ENCODE data around the gene AIG1.
A peak's percentile ranks its signal among the peaks of the same experiment; 100 is the strongest.
"Not testable (repeated sequence)": the region's sequence is repeated elsewhere in the genome, so short reads cannot be mapped to it uniquely, and the experiment has no call there.

The AIG1 gene

DNA sequence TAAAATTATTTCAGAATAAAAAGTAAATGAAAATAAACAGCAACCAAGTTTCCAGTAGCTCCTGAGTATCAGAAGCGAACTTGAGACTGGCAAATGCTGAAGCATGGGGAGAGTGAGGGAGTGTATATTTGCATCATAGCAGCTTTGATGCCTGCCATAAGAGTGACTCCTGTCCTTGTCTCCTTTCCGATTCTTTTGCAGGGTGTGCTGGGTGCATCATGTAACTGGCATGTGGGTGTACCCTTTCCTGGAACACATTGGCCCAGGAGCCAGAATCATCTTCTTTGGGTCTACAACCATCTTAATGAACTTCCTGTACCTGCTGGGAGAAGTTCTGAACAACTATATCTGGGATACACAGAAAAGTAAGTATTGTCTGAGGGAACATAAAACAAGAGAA lies 272.4 kb downstream of the AIG1 start:
- no peak overlapping the region for H2AFZ ChIP-seq (ENCODE audit: low read length, unreplicated experiment)
- H3K4me3 ChIP-seq (ENCODE audit: low read depth, low read length), result no peak overlapping the region
- no peaks in the 10 kb centered on the region for H3K36me3 ChIP-seq (ENCODE audit: insufficient read depth, low read length)
- H3K27ac ChIP-seq (ENCODE audit: low read depth, low read length), result no peak overlapping the region
- H3K27me3 ChIP-seq (ENCODE audit: insufficient read depth, low read length), result no peaks in the 10 kb centered on the region
- H3K79me2 ChIP-seq (ENCODE audit: control insufficient read depth, insufficient read depth, low read length, unreplicated experiment), result no peaks in the 10 kb centered on the region
- H3K4me1 ChIP-seq (ENCODE audit: control insufficient read depth, insufficient read depth, low read length, unreplicated experiment), result peaks cover 12% of the 10 kb centered on the region

DNA sequence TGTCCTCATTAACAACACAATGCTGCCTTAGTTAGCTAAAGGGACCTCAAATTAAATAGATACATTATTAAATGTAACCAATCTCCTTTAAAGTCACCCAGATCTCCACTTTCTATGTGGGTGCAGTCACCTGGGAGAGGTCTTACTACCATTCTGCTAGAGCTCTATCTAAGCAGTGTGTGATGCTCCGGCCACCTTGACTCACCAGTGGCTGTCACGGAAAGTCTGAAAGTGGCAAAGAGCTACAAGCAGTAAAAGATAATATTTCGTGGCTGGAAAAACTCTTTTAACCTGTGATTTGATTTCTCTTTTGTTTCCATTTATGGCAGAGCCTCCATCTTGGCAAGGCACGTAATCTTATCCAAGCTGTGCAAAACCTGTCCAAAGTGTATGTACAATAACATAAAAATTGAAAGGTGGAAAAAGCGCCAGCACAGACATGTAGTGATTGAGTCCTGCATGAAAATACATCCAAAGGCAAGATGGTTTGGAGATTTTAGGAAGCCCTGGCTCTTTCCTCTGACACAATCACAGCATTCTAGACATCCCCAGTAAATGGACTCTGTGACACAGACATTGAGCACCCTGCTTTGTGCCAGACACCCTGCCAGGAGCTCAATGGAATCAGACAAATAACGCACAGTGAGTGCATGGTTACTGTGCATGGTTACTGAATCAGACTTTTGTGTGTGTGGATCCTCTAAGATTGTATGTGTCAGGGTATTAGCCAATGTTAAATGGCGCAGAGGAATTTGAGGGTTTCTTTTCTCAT lies 273.2 kb downstream of the AIG1 start:
- Histone ChIP-seq H3K27ac (ENCODE audit: low read depth, low read length) (no peak overlapping the region), H3K4me1 (ENCODE audit: control insufficient read depth, insufficient read depth, low read length, unreplicated experiment) (peaks cover 12% of the 10 kb centered on the region), H3K36me3 (ENCODE audit: insufficient read depth, low read length) (no peaks in the 10 kb centered on the region)

DNA sequence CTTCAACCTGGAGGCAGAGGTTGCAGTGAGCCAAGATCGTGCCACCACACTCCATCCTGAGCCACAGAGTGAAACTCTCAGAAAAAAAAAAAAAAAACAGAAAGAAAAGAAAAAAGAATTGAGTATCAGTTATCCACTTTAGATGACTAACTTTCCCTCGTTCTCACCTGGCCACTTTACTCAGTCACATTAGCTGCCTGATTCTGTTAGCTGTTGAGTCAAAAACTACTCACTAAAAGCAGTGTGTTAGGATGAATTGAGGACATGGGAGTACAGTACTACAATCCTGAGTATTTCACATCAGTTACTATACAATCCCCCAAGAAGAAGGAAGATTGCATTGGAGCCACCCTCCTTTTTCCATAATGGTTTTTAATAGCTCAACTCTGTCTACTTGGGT lies 275.2 kb downstream of the AIG1 start:
- H3K36me3 ChIP-seq (ENCODE audit: insufficient read depth, low read length), result no peaks in the 10 kb centered on the region
- no peaks in the 10 kb centered on the region for H3K79me2 ChIP-seq (ENCODE audit: control insufficient read depth, insufficient read depth, low read length, unreplicated experiment)
- peaks cover 12% of the 10 kb centered on the region for H3K4me1 ChIP-seq (ENCODE audit: control insufficient read depth, insufficient read depth, low read length, unreplicated experiment)
- peak overlapping the region; percentile 45; the same call in 1 of the 2 replicates for H3K27ac ChIP-seq (ENCODE audit: low read depth, low read length)
- no peak overlapping the region for H3K4me3 ChIP-seq (ENCODE audit: low read depth, low read length)
- H3K27me3 ChIP-seq (ENCODE audit: insufficient read depth, low read length), result no peaks in the 10 kb centered on the region
- H2AFZ ChIP-seq (ENCODE audit: low read length, unreplicated experiment), result no peak overlapping the region

More for the DNA sequence above, 273.2 kb downstream of the AIG1 start:
- no peaks in the 10 kb centered on the region for H3K79me2 ChIP-seq (ENCODE audit: control insufficient read depth, insufficient read depth, low read length, unreplicated experiment)
- H3K27me3 ChIP-seq (ENCODE audit: insufficient read depth, low read length), result no peaks in the 10 kb centered on the region
- no peak overlapping the region for H2AFZ ChIP-seq (ENCODE audit: low read length, unreplicated experiment)
- no peak overlapping the region for H3K4me3 ChIP-seq (ENCODE audit: low read depth, low read length)

DNA sequence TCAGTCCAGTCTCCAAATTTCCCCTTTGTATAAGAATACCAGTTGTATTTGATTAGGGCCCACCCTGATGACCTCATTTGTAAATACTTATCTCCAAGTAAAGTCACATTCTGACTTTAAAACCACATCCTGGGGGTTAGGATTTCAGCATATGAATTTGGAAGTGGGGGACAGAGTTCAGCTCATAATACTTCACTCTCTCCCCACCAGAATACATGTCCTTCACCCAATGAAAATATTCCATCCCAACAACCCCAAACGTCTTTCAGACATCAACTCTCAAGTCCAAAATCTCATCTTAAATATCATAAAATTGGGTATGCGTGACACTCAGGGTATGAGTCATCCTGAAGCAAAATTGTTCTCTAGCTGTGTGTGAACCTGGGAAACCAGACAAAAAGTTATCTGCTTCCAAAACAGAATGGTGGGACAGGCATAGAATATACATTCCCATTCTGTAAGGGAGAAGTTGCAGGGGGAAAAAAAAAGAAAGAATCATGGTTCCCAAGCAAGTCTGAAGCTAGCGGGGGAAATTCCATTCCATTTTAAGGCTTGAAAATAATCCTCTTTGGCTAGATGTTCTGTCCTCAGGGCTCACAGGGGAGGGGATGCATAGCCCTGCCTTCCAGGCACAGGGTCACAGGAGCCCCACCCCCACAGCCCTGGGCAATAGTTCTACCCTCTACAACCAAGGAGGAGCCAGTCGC lies 275.9 kb downstream of the AIG1 start:
- H2AFZ ChIP-seq (ENCODE audit: low read length, unreplicated experiment), result no peak overlapping the region
- H3K36me3 ChIP-seq (ENCODE audit: insufficient read depth, low read length), result no peaks in the 10 kb centered on the region
- H3K4me3 ChIP-seq (ENCODE audit: low read depth, low read length), result no peak overlapping the region
- peak overlapping the region; percentile 45; the same call in 1 of the 2 replicates for H3K27ac ChIP-seq (ENCODE audit: low read depth, low read length)
- H3K27me3 ChIP-seq (ENCODE audit: insufficient read depth, low read length), result no peaks in the 10 kb centered on the region
- H3K79me2 ChIP-seq (ENCODE audit: control insufficient read depth, insufficient read depth, low read length, unreplicated experiment), result no peaks in the 10 kb centered on the region
- H3K4me1 ChIP-seq (ENCODE audit: control insufficient read depth, insufficient read depth, low read length, unreplicated experiment), result peaks cover 12% of the 10 kb centered on the region

GRCh38 chr6:143337201-143337949 lies 276.7 kb downstream of the AIG1 start:
- Histone ChIP-seq H2AFZ (ENCODE audit: low read length, unreplicated experiment) (no peak overlapping the region), H3K27ac (ENCODE audit: low read depth, low read length) (peak overlapping the region; percentile 45; the same call in 1 of the 2 replicates), H3K36me3 (ENCODE audit: insufficient read depth, low read length) (no peaks in the 10 kb centered on the region), H3K27me3 (ENCODE audit: insufficient read depth, low read length) (no peaks in the 10 kb centered on the region), H3K4me1 (ENCODE audit: control insufficient read depth, insufficient read depth, low read length, unreplicated experiment) (peaks cover 12% of the 10 kb centered on the region), H3K4me3 (ENCODE audit: low read depth, low read length) (no peak overlapping the region), H3K79me2 (ENCODE audit: control insufficient read depth, insufficient read depth, low read length, unreplicated experiment) (no peaks in the 10 kb centered on the region)

GRCh38 chr6:143339223-143339622 lies 278.5 kb downstream of the AIG1 start:
- H3K27ac ChIP-seq (ENCODE audit: low read depth, low read length), result no peak overlapping the region
- no peak overlapping the region for H2AFZ ChIP-seq (ENCODE audit: low read length, unreplicated experiment)

DNA sequence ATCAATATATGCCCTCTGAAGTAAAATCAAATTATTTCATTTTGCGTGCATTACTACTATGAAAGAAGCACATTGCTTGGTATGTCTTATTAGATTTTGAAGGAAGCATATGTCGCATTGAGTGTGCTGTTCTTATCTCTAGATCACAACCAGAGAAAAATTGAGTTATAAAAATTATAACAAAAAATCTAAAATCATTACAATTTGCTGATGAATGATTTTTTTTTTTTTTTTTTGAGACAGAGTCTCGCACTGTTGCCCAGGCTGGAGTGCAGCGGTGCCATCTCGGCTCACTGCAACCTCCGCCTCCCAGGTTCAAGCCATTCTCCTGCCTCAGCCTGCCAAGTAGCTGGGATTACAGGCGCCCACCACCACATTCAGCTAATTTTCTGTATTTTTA lies 284.8 kb downstream of the AIG1 start:
- not testable (repeated sequence) for H2AFZ ChIP-seq (ENCODE audit: low read length, unreplicated experiment); H3K36me3 ChIP-seq (ENCODE audit: insufficient read depth, low read length); H3K27ac ChIP-seq (ENCODE audit: low read depth, low read length); H3K79me2 ChIP-seq (ENCODE audit: control insufficient read depth, insufficient read depth, low read length, unreplicated experiment); H3K4me3 ChIP-seq (ENCODE audit: low read depth, low read length); H3K4me1 ChIP-seq (ENCODE audit: control insufficient read depth, insufficient read depth, low read length, unreplicated experiment); H3K27me3 ChIP-seq (ENCODE audit: insufficient read depth, low read length)

More at GRCh38 chr6:143339223-143339622, 278.5 kb downstream of the AIG1 start:
- Histone ChIP-seq H3K4me3 (ENCODE audit: low read depth, low read length) (no peak overlapping the region), H3K36me3 (ENCODE audit: insufficient read depth, low read length) (no peaks in the 10 kb centered on the region), H3K79me2 (ENCODE audit: control insufficient read depth, insufficient read depth, low read length, unreplicated experiment) (no peaks in the 10 kb centered on the region), H3K4me1 (ENCODE audit: control insufficient read depth, insufficient read depth, low read length, unreplicated experiment) (peaks cover 12% of the 10 kb centered on the region), H3K27me3 (ENCODE audit: insufficient read depth, low read length) (no peaks in the 10 kb centered on the region)

DNA sequence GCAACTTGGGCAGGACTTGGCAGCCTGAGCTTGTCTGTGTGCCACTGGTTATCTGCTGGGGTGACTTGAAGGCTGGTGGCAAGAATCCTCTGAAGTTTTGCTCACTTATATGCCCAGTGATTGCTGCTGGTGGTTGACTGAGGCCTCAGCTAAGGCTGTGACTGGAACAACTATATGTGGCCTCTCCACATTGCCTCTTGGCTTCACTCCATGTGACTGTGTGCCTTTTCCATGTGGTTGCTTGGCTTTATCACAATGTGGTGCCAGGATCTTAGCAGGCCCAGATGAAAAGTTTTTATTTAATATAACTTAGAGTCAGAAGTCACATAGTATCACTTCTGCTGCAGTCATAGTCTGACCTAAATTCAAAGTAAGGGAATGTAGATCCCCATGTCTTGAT lies 285.3 kb downstream of the AIG1 start:
- Histone ChIP-seq H2AFZ (ENCODE audit: low read length, unreplicated experiment) (no peak overlapping the region), H3K27me3 (ENCODE audit: insufficient read depth, low read length) (no peaks in the 10 kb centered on the region), H3K27ac (ENCODE audit: low read depth, low read length) (no peak overlapping the region), H3K4me1 (ENCODE audit: control insufficient read depth, insufficient read depth, low read length, unreplicated experiment) (no peaks in the 10 kb centered on the region), H3K4me3 (ENCODE audit: low read depth, low read length) (no peak overlapping the region), H3K36me3 (ENCODE audit: insufficient read depth, low read length) (no peaks in the 10 kb centered on the region), H3K79me2 (ENCODE audit: control insufficient read depth, insufficient read depth, low read length, unreplicated experiment) (no peaks in the 10 kb centered on the region)

GRCh38 chr6:143348531-143348930 lies 287.8 kb downstream of the AIG1 start:
- H3K4me1 ChIP-seq (ENCODE audit: control insufficient read depth, insufficient read depth, low read length, unreplicated experiment), result no peaks in the 10 kb centered on the region

GRCh38 chr6:143349530-143349929 lies 288.8 kb downstream of the AIG1 start:
- no peaks in the 10 kb centered on the region for H3K79me2 ChIP-seq (ENCODE audit: control insufficient read depth, insufficient read depth, low read length, unreplicated experiment)
- no peak overlapping the region for H2AFZ ChIP-seq (ENCODE audit: low read length, unreplicated experiment)
- no peaks in the 10 kb centered on the region for H3K36me3 ChIP-seq (ENCODE audit: insufficient read depth, low read length)
- no peak overlapping the region for H3K27ac ChIP-seq (ENCODE audit: low read depth, low read length)
- H3K27me3 ChIP-seq (ENCODE audit: insufficient read depth, low read length), result no peaks in the 10 kb centered on the region
- H3K4me3 ChIP-seq (ENCODE audit: low read depth, low read length), result no peak overlapping the region
- no peaks in the 10 kb centered on the region for H3K4me1 ChIP-seq (ENCODE audit: control insufficient read depth, insufficient read depth, low read length, unreplicated experiment)

More at GRCh38 chr6:143348531-143348930, 287.8 kb downstream of the AIG1 start:
- Histone ChIP-seq H3K27ac (ENCODE audit: low read depth, low read length) (peak overlapping the region; percentile 2; the same call in 1 of the 2 replicates), H3K36me3 (ENCODE audit: insufficient read depth, low read length) (no peaks in the 10 kb centered on the region), H3K79me2 (ENCODE audit: control insufficient read depth, insufficient read depth, low read length, unreplicated experiment) (no peaks in the 10 kb centered on the region), H3K4me3 (ENCODE audit: low read depth, low read length) (no peak overlapping the region), H3K27me3 (ENCODE audit: insufficient read depth, low read length) (no peaks in the 10 kb centered on the region), H2AFZ (ENCODE audit: low read length, unreplicated experiment) (peak overlapping the region; percentile 15)
